Retinal pigment epithelial cell (primary cell): ENCODE data around the gene CD8A.

Experiments used
- DNase-seq: peaks from one replicate; pipeline ENCODE4 v3.0.0-alpha.2; 2010; ENCODE audit warnings: low read depth
- H3K4me3 ChIP-seq: 2 replicates; pipeline ENCODE4 v1.5.1; 2011; ENCODE audit warnings: mild to moderate bottlenecking, low read length, control low read depth, moderate library complexity
- TF ChIP-seq, protein P1 (sequence below): conservative IDR thresholded peaks from 2 replicates; pipeline ENCODE4 v1.5.1; 2011; ENCODE audit warnings: low read depth, low read length, control low read depth, inconsistent platforms

The CD8A gene

GRCh38 chr2:86760371-86760770, 30.3 kb downstream of the CD8A start:
- no peak overlapping the region for H3K4me3 ChIP-seq
- DNase-seq = no peak
- TF ChIP-seq, protein P1, sequence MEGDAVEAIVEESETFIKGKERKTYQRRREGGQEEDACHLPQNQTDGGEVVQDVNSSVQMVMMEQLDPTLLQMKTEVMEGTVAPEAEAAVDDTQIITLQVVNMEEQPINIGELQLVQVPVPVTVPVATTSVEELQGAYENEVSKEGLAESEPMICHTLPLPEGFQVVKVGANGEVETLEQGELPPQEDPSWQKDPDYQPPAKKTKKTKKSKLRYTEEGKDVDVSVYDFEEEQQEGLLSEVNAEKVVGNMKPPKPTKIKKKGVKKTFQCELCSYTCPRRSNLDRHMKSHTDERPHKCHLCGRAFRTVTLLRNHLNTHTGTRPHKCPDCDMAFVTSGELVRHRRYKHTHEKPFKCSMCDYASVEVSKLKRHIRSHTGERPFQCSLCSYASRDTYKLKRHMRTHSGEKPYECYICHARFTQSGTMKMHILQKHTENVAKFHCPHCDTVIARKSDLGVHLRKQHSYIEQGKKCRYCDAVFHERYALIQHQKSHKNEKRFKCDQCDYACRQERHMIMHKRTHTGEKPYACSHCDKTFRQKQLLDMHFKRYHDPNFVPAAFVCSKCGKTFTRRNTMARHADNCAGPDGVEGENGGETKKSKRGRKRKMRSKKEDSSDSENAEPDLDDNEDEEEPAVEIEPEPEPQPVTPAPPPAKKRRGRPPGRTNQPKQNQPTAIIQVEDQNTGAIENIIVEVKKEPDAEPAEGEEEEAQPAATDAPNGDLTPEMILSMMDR = no peak

DNA sequence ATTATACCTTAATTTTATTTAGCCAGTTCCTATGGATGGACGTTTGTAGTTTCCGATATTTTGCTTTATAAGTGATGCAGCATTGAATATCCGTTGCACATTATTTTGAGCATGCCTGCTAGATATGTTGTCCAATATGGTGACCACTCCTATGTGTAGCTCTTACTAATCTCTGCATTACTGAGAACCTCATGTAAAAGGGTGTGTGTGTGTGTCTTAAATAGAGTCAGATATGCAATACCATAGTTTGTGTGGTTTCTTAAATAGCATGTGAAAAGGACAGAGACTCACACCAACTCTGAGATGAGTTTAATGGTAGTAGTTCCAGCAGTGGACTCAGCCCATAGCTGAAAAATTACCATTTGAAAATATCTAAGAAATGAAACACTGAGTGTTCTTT, 32.3 kb downstream of the CD8A start:
- DNase-seq = no peak
- TF ChIP-seq, protein P1 = no peak
- H3K4me3 ChIP-seq = no peak overlapping the region

GRCh38 chr2:86753606-86754005, 37.1 kb downstream of the CD8A start:
- TF ChIP-seq, protein P1 = no peak
- no peak for DNase-seq
- H3K4me3 ChIP-seq = no peak overlapping the region

- H3K4me3 ChIP-seq = no peak overlapping the region
- TF ChIP-seq, protein P1 = no peak
- DNase-seq = no peak
These were observed 37.8 kb downstream of the CD8A start for GRCh38 chr2:86752934-86753333.

DNA sequence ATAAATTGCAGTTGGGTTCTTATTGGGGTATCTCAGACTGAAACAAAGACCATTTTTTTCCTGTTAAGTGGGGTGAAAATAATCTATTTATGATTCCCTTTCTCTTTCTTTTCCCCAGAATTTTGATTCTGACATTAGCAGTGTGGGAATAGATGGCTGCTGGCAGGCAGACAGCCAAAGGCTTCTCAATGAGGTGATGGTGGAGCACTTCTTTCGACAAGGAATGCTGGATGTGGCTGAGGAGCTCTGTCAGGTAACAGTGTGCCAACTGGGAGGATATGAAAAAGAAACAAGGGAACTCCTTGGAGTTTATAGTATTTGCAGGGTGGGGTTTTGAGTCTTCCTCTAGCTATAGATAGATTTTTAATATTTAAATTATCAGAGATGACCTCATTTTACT, 38.9 kb downstream of the CD8A start:
- TF ChIP-seq, protein P1 = no peak
- H3K4me3 ChIP-seq = no peak overlapping the region
- no peak for DNase-seq

DNA sequence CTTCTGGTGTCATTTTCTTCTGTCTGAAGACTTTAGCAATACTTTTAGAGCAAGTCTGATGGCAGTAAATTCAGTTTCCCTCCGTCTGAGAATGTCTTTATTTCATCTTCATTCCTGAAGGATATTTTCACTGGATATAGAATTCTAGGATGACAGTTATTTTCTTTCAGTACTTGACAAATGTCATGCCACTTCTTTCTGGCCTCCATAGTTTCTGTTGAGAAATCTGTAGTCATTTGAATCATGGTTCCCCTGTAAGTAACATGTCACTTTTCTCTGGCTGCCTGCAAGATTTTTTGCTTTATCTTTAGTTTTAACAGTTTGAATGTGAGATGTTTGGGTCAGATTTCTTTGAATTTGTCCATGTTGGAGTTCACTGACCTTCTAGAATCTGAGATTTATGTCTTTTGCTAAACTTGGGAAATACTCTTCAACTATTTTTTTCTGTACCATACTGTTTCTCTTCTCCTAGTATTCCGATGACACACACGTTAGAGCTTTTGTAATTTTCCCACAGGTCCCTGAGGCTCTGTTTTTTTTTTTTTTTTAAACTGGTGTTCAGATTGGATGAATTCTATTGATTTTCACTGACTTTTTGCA, 40.4 kb downstream of the CD8A start:
- TF ChIP-seq, protein P1 = no peak
- DNase-seq = no peak
- H3K4me3 ChIP-seq = no peak overlapping the region

DNA sequence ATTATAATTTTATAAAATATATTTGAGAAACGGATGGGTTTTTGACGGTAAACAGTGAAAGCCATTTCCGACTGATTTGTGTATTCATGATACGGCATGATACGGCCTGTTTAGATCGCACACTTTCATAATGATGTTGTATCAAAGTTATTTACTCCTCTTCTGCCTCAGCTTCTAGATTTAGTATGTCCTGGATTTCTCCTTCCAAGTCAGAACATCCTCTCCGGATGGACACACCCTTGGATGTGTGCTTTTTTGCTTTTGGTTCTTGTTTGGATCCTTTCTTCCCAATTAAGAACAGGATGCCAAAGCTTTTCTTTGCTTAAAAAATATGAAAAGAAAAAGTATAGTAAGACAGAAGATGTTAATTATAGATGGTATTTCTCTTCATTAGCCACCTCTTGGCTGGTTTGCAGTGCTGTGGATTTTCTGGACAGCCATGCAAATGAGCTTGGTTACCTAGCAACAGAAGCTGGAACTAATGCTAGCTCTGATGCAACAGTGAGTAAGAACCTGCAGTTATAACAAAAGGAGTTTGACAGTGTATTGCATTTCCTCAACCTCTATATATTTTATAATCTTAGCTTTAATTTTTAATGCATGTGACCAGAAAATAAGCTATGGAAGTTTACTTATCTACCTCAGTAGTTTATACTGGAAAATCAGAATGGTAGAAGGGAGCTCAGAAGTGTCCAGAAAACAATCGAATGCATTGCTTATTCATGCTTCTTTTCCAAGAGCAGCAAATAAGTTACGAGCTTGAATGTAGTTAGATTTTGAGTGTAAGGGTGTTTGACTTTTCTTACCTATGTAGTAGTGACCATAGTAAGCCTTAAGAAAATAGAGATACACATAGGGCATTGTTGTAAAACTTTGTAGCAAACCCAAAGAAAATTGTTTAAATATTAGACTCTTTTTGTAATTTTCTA, 42.7 kb downstream of the CD8A start:
- TF ChIP-seq, protein P1 = no peak
- H3K4me3 ChIP-seq = no peak overlapping the region
- peak; percentile 55 for DNase-seq
